ENCODE data around the gene ARMC10.
"Not testable (repeated sequence)": the region's sequence is repeated elsewhere in the genome, so short reads cannot be mapped to it uniquely, and the experiment has no call there.

- not testable (repeated sequence) for TF ChIP-seq CTCF (IDR thresholded peaks at IDR 0.05; ENCODE audit: low read depth, low read length); MYC (IDR thresholded peaks at IDR 0.05; ENCODE audit: low read depth, low read length); MAX (IDR thresholded peaks at IDR 0.05; ENCODE audit: low read depth, low read length); POLR2A (IDR thresholded peaks at IDR 0.05; ENCODE audit: extremely low read depth, insufficient read length)
Measured at GRCh38 chr7:103056006-103056405, 18.9 kb upstream of the ARMC10 start.
